Limb (tissue), 2 donors: ENCODE results near the gene MOGAT3.
"Not testable (repeated sequence)": the region's sequence is repeated elsewhere in the genome, so short reads cannot be mapped to it uniquely, and the experiment has no call there.

Experiments
- DNase-seq, 2 donors: peaks; one replicate each; pipeline ENCODE4 v3.0.0-alpha.2; 2016; ENCODE audit errors: extremely low spot score in 2 of 2

MOGAT3 gene

GRCh38 chr7:101205901-101206664, 5.2 kb upstream of the MOGAT3 start:
- DNase-seq = no peak

GRCh38 chr7:101203740-101204738, 3.2 kb upstream of the MOGAT3 start:
- DNase-seq = not testable (repeated sequence)

GRCh38 chr7:101202603-101202918, 1.7 kb upstream of the MOGAT3 start:
- no peak for DNase-seq

DNA sequence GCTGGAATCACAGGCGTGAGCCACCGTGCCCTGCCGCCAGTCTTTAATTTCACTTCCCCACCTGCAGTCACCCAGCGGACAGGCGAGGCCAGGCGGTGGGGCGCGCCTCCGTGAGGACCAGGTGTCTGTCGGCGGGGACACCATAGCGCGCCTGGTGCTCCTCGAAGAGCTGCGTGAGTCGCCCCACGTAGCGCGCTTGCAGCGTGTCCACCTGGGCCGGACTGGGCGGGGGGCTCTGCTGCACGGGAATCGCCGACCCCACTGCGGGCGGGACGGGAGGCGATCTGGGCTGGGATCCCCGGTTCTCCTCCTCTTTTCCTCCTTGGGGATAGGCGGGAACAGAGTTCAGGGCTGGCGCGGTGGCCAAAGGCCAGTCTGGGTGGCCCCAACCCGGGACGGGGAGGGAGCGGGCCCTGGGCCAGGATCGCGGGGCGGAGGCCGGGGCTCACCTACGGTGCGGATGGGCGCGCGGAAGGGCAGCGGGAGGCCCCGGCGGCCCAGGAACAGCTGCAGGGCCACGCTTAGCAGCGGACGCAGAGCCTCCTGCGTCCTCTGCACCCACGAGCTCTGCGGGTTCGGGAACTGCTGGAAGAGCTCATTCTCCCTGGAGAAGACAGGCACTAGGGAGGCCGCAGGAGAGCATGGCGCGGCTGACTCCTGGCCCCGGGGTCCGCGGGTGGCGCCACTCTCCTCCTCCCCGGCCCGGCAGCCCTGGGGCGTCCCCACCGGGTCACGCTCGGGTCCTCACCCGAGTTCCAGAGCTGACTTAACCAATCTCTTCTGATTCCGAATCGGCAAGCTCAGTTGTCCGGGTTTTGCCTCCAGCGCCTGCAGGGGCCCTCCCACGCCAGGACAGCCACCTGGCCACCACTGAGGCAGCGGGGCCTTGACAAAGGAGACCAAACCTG, 1.1 kb upstream of the MOGAT3 start:
- no peak for DNase-seq

GRCh38 chr7:101200504-101200861, 353 bp downstream of the MOGAT3 start:
- DNase-seq = no peak

- DNase-seq = not testable (repeated sequence)
Observed at GRCh38 chr7:101199522-101199921, 1.3 kb downstream of the MOGAT3 start.

- DNase-seq = no peak
Observed at GRCh38 chr7:101198476-101198875, 2.4 kb downstream of the MOGAT3 start.

- no peak for DNase-seq
Observed at GRCh38 chr7:101197991-101198390, 2.8 kb downstream of the MOGAT3 start.

DNA sequence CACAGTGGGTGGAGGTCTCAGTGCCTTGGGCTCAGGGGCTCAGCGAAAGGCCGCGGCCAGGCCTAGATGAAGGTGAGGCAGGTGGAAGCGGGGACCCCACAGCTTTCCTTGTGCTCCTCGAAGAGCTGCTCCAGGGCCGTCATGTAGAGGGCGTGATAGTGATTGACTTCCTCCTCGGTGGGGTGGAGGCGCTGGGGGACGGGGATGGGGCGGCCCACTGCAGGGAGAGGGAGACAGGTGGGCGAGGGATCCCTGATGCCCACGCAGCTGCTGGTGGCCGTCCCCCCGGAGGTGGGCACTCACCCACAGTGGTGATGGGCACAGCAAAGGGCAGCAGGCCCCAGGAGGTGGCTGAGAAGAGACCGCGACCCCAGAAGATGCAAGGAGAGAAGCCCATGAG, 5.0 kb downstream of the MOGAT3 start:
- no peak for DNase-seq

- no peak for DNase-seq
Observed at GRCh38 chr7:101189109-101189508, 11.7 kb downstream of the MOGAT3 start.

DNA sequence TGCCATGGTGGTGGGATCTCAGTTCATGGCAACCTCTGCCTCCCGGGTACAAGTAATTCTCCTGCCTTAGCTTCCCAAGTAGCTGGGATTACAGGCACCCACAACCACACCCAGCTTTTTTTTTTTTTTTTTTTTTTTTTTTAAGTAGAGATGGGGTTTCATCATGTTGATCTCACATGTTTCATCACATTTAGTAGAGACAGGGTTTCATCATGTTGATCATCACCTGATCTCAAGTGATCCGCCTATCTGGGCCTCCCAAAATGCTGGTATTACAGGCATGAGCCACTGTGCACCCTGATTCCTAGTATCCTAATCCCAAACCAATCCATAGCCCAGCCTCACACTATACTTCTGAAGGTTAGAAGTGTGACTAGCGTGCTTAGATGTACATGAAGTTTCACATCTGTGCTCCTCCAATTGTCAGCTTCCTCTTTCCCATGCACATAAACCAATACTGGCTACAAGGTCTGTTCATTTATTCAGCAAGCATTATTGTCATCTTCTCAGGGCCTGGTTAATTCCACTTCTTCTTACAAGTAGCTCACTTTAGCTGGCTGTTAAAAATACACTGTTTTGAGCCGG, 13.9 kb downstream of the MOGAT3 start:
- DNase-seq = no peak

GRCh38 chr7:101186194-101186593, 14.6 kb downstream of the MOGAT3 start:
- DNase-seq = no peak

GRCh38 chr7:101185258-101185839, 15.5 kb downstream of the MOGAT3 start:
- no peak for DNase-seq

GRCh38 chr7:101180130-101180755, 20.6 kb downstream of the MOGAT3 start, which contains the start of gene NAT16:
Gene NAT16, minus strand, starts transcription at chr7:101180293. Its CDS starts 5,486 bp downstream, at chr7:101174807.
- DNase-seq = peak in 1 of 2 donors; percentile 45

DNA sequence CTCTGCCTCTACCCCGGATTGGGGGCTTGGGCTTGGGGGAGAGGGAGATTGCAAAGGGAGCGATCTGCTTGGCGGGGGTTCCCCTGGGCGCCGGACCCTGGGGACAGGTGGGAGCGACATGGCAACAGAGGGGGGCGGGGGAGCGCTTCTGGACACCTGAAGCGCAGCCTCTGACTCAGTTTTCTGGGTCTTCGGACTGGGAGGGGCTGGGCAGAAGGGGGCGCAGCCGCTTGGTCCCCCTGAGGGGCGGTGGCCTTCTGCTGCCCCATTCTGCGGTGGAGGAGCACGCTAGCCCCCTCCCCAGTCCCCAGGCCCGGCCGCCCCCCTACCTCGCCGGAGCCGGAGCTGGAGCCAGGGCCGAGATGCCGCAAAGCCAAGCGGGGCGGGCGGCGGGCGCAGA, 21.1 kb downstream of the MOGAT3 start:
- peak in 1 of 2 donors; percentile 51 for DNase-seq

DNA sequence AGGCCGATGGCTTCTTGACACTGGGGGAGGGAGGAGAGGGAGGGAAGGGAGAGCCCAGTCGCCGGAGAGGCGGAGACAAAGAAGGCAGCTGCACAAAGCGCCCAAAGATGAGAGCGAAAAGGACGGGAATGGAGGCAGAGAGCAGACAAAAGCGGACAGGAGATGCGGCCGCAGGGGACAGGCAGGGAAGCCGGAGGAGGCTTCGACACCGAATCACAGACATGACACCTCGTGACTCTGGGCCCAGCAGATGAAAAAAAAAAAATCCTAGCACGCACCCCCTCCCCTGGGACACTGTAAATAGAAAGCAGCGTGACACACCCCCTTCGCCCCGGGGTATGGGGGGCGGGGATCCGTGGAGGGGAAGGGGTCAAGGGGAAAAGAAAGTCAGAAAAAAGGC, 21.7 kb downstream of the MOGAT3 start:
- DNase-seq = peak in 1 of 2 donors; percentile 43

- no peak for DNase-seq
Observed at GRCh38 chr7:101177644-101178043, 23.2 kb downstream of the MOGAT3 start.

GRCh38 chr7:101175664-101176063, 25.2 kb downstream of the MOGAT3 start:
- DNase-seq = no peak

- DNase-seq = no peak
Observed at GRCh38 chr7:101174322-101174854, 26.4 kb downstream of the MOGAT3 start.

- no peak for DNase-seq
Observed at GRCh38 chr7:101173752-101174244, 27.0 kb downstream of the MOGAT3 start.
